Jurkat, Clone E6-1 (cell line): ENCODE measurements around the gene TBC1D19.

Experiments
- DNase-seq: peaks from one replicate; pipeline ENCODE4 v3.0.0-alpha.2; 2011; ENCODE audit warnings: low read depth, low spot score
- H3K4me3 ChIP-seq: 2 replicates; pipeline ENCODE4 v1.5.1; 2011; ENCODE audit warnings: mild to moderate bottlenecking, low read length, control low read depth, moderate library complexity

TBC1D19 gene

DNA sequence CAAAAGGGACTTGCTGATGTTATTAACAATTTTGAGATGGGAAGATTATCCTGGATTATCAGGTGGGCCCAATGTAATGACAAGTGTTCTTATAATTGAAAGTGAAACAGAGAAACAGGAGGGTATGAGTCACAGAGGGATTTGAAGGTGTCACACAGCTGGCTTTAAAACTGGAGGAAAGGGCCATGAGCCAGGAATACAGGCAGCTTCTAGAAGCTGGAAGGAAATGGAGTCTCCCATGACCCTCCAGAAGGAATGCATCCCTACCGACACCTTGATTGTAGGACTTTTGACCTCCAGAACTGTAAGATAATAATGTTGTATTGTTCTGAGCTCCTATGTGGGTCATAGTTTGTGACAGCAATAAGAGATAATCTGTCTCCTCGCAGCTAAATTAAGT lies 178.8 kb downstream of the TBC1D19 start:
- DNase-seq: no peak
- no peak overlapping the region for H3K4me3 ChIP-seq

DNA sequence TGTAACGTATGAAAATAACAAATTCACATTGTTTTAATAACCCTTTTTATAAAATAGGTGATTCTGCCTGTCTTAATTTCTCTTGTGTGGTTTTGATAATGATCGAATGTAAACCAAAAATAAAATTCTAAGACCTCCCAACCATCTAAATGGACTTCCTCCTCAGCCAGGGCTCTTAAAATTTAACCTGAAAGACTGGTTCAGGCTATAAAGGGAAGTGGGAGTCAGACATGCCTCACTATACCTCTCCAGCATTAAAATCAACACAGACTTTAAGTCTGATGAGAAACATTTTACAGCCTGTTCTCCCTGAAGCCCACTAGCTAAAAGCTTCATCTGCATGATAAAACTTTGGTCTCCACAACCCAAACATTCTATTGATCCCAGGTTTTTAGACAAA lies 179.2 kb downstream of the TBC1D19 start:
- DNase-seq: no peak
- no peak overlapping the region for H3K4me3 ChIP-seq

GRCh38 chr4:26763648-26764047 lies 179.8 kb downstream of the TBC1D19 start:
- no peak overlapping the region for H3K4me3 ChIP-seq
- DNase-seq: no peak

DNA sequence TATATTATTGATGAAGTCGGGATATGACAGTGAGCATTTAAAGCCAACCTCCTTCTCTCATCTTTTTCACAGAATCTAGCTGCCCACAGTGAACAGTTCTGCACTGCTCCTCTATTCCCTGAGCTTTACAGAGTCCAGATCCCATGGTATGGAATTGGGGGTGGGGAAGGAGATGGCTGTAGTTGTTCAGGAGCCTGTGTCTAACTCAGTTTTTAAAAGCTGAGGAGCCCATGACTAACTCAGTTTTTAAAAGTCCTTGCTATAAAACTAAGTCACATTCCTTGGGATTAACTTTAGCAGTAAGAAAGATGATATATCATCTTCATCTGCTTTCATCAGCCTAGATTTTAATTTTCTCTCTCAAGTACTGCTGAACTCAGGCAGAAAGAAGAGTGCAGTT lies 180.3 kb downstream of the TBC1D19 start:
- no peak for DNase-seq
- H3K4me3 ChIP-seq: no peak overlapping the region

GRCh38 chr4:26765515-26765914 lies 181.6 kb downstream of the TBC1D19 start:
- DNase-seq: peak; percentile 48
- H3K4me3 ChIP-seq: no peak overlapping the region

DNA sequence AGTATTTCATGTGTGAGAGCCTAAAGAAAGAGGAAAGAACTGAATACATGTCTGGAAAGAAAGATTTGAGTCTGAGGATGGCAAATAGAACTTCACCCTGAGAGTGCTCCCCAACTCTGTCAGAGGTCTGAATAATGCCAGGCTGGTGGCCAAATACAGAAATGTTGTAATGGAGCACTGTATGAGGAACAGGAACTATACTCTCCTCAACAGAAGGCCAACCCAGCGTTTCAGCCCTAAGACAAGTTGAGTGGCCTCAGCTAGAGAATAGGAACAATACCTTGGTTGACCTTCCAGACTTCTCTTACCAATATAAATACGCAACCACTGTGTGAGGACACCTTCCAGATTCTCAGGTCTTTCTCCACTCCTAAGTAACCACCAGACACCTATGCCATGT lies 182.3 kb downstream of the TBC1D19 start:
- no peak for DNase-seq
- H3K4me3 ChIP-seq: no peak overlapping the region

DNA sequence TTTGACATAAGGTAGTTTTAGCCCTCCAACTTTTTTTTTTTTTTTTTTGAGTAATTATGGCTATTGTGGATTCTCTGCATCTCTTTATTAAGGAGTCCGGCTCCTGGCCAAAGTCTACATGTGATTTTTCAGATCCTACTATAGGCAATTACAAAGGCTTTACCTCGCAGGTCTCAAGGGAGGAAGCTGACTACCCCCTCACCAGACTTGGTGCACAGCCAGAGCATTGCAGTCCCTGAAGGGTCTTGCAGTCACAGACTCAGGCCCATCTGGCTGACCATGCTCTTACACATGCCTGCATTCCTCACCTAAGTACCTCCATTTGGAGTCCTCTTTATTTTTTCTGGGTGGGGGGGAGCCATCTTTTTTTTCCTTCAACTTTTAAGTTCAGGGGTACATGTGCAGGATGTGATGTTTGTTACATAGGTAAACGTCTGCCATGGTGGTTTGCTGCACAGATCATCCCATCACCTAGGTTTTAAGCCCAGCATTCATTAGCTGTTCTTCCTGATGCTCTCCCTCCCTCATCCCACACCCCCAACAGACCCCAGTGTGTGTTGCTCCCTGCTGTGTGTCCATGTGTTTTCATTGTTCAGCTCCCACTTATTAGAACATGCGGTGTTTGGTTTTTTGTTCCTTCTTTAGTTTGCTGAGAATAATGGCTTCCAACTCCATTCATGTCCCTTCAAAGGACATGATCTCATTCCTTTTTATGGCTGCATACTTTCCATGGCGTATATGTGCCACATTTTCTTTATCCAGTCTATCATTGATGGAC lies 188.4 kb downstream of the TBC1D19 start:
- no peak overlapping the region for H3K4me3 ChIP-seq
- no peak for DNase-seq

DNA sequence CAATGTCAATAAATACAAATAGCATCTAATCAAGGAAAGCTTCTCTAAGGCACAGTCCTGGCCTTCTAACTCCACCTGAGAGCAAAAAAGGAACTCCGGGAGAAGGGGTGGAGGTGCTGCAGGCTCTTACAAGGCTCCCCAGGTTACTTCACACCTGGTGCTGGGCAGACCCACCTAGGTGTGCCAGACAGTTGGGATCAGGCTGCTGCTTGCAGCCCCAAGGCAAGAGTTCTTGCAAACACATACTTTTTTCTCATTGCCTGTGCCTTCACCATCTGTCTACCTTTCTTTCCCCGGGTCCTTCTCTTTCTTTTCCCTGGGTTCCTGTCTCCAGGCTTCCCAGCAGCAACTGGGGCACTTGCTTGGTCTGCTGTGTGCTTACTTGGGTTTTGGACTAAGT lies 195.3 kb downstream of the TBC1D19 start:
- DNase-seq: no peak
- H3K4me3 ChIP-seq: no peak overlapping the region

GRCh38 chr4:26779674-26780073 lies 195.8 kb downstream of the TBC1D19 start:
- no peak overlapping the region for H3K4me3 ChIP-seq
- no peak for DNase-seq

GRCh38 chr4:26780539-26780938 lies 196.7 kb downstream of the TBC1D19 start:
- no peak overlapping the region for H3K4me3 ChIP-seq
- DNase-seq: no peak

GRCh38 chr4:26782168-26782829 lies 198.4 kb downstream of the TBC1D19 start:
- H3K4me3 ChIP-seq: no peak overlapping the region
- DNase-seq: no peak

DNA sequence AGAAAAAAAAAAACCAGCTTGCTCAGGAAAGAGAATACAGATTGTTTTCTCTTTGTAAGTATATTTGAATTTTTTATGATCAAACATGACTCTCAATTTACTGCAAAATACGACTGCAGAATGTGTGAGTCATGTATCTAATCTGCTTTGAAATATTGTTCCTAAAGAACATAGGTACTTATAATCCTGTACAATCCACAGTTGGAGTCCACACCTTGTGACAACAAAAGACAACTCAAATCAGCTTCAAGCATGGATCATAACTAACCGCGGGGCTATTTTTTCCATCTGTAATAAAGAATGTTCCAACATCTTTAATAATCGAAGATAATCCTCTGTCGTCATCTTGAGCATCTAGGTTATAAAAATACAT lies 198.9 kb downstream of the TBC1D19 start:
- DNase-seq: no peak
- H3K4me3 ChIP-seq: no peak overlapping the region

DNA sequence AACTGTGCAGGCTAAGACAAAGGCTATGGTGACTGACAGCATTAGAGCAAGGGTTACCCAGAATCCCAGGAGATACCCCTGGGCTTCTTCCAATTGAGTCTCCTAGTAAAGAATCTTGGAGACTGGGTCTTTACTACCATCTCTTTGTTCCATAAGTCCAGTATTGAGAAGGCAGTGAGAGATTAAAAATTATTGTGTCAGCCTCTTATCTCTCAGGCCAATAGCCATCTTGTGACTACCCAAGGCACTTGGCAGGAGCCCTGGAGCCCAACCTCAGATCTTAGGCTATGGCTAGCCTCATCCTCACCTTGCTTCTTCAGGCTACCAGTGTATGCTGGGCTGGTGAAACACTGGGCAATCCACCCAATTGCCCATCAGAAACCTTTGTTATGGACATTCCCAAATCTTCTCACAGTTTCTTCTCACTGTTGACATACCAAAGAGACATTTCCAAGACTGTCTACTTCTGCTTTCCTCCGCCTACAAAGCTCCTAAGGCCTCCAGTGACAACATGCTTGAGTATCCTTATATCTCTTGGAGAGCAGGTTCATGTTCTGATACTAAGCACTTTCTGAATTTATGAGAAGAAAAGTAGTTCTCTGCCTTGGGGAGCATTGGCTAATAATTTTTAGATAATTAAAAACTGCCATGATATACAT lies 200.5 kb downstream of the TBC1D19 start:
- no peak overlapping the region for H3K4me3 ChIP-seq
- DNase-seq: no peak

DNA sequence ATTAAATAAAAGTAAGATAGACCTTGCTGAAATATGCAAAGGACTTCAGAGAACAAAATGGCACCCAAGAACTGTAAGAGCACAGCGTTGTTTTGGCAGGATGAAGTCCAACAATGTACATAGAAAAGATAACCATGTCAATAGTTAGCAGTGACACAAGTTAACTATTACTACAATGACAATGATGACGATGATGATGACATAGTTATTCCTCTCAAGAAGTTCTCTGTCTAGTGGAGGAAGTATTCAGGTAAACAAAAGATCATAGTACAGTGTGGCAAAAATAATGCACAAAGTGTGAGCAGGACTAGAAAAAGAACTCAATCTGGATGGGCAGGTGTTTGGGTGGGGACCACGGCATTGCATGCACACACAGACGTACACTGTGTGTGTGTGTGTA lies 201.4 kb downstream of the TBC1D19 start:
- no peak overlapping the region for H3K4me3 ChIP-seq
- DNase-seq: no peak

GRCh38 chr4:26785810-26786209 lies 201.9 kb downstream of the TBC1D19 start:
- no peak for DNase-seq
- H3K4me3 ChIP-seq: no peak overlapping the region

GRCh38 chr4:26786916-26787315 lies 203.0 kb downstream of the TBC1D19 start:
- DNase-seq: no peak
- no peak overlapping the region for H3K4me3 ChIP-seq

DNA sequence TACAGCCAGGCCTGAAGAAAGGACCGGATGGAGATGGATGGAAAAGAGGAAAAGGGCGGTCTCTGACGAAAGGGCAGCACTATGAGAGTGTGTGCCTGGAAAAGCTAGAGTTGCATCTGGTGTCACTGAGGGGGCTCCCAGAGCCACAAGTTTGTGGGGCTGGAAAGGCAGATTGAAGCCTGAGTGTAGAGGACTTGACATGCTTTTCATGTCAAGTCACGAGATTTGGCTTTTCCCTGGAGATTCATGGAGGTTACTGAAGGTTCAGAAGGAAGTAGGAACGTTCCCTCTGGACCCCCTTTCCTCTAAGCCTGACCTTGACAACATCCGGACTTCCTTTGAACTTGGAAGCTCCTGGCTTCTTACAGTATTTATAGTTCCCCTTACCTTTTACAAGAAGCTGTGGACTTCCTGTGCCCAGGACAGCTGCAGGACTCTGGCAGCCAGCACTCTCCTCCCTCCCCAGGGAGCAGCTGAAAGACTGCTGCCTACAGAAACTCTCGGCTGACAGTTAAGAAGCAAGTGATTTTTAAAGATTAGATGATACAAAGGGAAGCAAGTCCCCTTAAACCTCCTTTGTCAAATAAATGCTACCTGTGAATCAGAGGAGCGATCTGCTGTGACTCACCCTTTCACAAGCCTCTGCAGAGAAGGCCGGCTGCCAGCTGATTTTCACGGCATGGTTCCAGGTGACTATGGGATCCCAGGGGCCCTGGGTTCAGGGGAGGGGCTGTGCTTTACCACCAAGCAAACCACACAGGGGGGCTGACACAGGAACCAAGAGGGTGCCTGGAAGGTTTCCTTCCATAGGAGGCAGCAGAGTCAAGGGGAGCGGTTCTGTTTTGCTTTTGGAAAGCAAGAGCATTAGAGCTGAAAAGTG lies 203.8 kb downstream of the TBC1D19 start:
- DNase-seq: peak; percentile 71
- no peak overlapping the region for H3K4me3 ChIP-seq

DNA sequence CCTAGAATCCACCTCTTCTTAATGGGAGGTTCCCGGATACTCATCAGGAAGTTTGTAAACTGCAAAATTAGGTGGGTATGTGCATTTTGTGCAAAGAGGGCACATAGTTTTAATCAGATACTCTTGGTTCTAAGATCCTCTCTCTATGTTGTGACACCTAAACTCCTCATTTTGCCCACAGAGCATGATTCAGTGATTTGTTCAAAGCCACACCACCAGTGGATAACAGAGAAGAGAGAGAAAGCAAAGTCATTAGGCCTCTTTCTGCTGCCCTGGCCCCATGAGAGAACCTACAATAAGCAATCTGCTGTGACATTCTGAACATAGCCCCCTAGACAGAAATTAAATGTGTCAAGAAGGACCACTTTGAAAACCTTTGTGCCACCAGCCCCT lies 204.5 kb downstream of the TBC1D19 start:
- H3K4me3 ChIP-seq: no peak overlapping the region

DNA sequence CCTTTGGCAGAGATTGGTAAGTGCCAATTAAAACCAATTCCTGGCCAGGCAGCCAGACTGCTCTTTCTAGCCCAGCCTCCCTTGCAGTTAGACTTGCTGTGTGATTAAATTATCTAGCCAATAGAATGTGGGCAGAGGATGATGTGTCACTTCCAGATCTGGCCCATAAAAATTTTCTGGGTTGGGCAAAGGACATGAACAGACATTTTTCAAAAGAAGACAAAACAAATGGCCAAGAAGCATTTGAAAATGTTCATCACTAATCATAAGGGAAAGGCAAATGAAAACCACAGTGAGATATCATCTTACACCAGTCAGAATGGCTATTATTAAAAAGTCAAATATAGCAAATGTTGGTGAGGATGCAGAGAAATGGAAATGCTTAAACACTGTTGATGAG lies 205.3 kb downstream of the TBC1D19 start:
- no peak overlapping the region for H3K4me3 ChIP-seq
- DNase-seq: no peak

More for the DNA sequence above, 204.5 kb downstream of the TBC1D19 start:
- no peak for DNase-seq

GRCh38 chr4:26791346-26791745 lies 207.5 kb downstream of the TBC1D19 start:
- H3K4me3 ChIP-seq: no peak overlapping the region
- DNase-seq: no peak
